Hepatocyte (in vitro differentiated cells): ENCODE data around the gene GLCE. TPM values are rescaled to one million over a fixed set of nuclear protein-coding genes. Genes with fewer than 3 reads are reported as not detected.

Source experiments
- DNase-seq: peaks from one replicate; pipeline ENCODE4 v3.0.0-alpha.2; 2016; ENCODE audit warnings: low spot score
- H2AFZ ChIP-seq: fragments of 200-600 bp; sonication (generic); 2 replicates; pipeline ENCODE4 v1.6.0; 2016; ENCODE audit warnings: antibody characterized with exemption, mild to moderate bottlenecking
- H3K27ac ChIP-seq: fragments of 200-600 bp; sonication (generic); 2 replicates; pipeline ENCODE4 v1.5.1; 2016; ENCODE audit warnings: mild to moderate bottlenecking
- H3K27me3 ChIP-seq: fragments of 200-600 bp; sonication (generic); 2 replicates; pipeline ENCODE4 v1.6.1; 2016
- H3K36me3 ChIP-seq: fragments of 200-600 bp; sonication (generic); replicated peaks from 2 replicates; pipeline ENCODE4 v1.5.1; 2016; ENCODE audit warnings: low read depth; ENCODE audit not compliant: insufficient read depth
- H3K4me1 ChIP-seq: fragments of 200-600 bp; sonication (generic); 2 replicates; pipeline ENCODE4 v1.5.1; 2016; ENCODE audit warnings: mild to moderate bottlenecking, moderate library complexity; ENCODE audit not compliant: insufficient read depth
- H3K4me2 ChIP-seq: fragments of 200-600 bp; sonication (generic); 2 replicates; pipeline ENCODE4 v1.6.0; 2016
- H3K4me3 ChIP-seq: fragments of 200-600 bp; sonication (generic); 2 replicates; pipeline ENCODE4 v1.5.1; 2016; ENCODE audit warnings: mild to moderate bottlenecking
- H3K79me2 ChIP-seq: fragments of 200-600 bp; sonication (generic); 2 replicates; pipeline ENCODE4 v1.6.0; 2017; ENCODE audit warnings: mild to moderate bottlenecking
- H3K9me2 ChIP-seq: fragments of 200-600 bp; sonication (generic); replicated peaks from 2 replicates; pipeline ENCODE4 v1.6.0; 2017; ENCODE audit warnings: mild to moderate bottlenecking; ENCODE audit not compliant: insufficient read depth
- H3K9me3 ChIP-seq: fragments of 200-600 bp; sonication (generic); 2 replicates; pipeline ENCODE4 v1.5.1; 2016; ENCODE audit warnings: low read depth, mild to moderate bottlenecking
- H4K20me1 ChIP-seq: fragments of 200-600 bp; sonication (generic); 2 replicates; pipeline ENCODE4 v1.6.0; 2016; ENCODE audit warnings: mild to moderate bottlenecking; ENCODE audit not compliant: insufficient read depth, poor library complexity, severe bottlenecking
- CTCF ChIP-seq: fragments of 200-600 bp; sonication (generic); IDR thresholded peaks from 2 replicates; pipeline ENCODE4 v1.5.1; 2016; ENCODE audit warnings: antibody characterized with exemption, mild to moderate bottlenecking; ENCODE audit not compliant: poor library complexity
- EZH2 ChIP-seq: fragments of 200-600 bp; sonication (generic); IDR thresholded peaks from 2 replicates; pipeline ENCODE4 v1.6.1; 2016; ENCODE audit warnings: antibody characterized with exemption, mild to moderate bottlenecking, borderline replicate concordance
- EZH2phosphoT487 ChIP-seq: fragments of 200-600 bp; sonication (generic); IDR thresholded peaks from one replicate; pipeline ENCODE4 v1.6.1; 2018; ENCODE audit warnings: antibody characterized with exemption, mild to moderate bottlenecking, low read depth, moderate library complexity; ENCODE audit not compliant: unreplicated experiment, severe bottlenecking
- WGBS: methylation state at CpG from one replicate; pipeline ENCODE4 v1.1.6; 2016; ENCODE audit warnings: low lambda C conversion rate; ENCODE audit errors: missing lambda C conversion rate; 5-methylcytosine and 5-hydroxymethylcytosine counted together
- polyA plus RNA-seq: library from polyadenylated mRNA; unstranded; fragments of >200 nt; fragmentation: Nextera tagmentation; extraction: Ambion mirVana; gene quantifications from 2 replicates; pipeline ENCODE4 v1.2.1, GENCODE V29; 2016
- total RNA-seq: library from RNA; depleted of rRNA; stranded (reverse); fragments of >200 nt; gene quantifications from 2 replicates; pipeline ENCODE4 v1.2.3, GENCODE V29; 2014

GLCE gene
- total and polyA plus RNA-seq, 2 experiments from 2014 or later: 14.4 to 37.9 TPM

GRCh38 chr15:69185216-69185615 lies 24.8 kb downstream of the GLCE start:
- Histone ChIP-seq H3K4me1 (no peaks in the 10 kb centered on the region), H3K36me3 (no peaks in the 10 kb centered on the region), H3K4me3 (no peak overlapping the region), H3K9me3 (no peaks in the 10 kb centered on the region), H3K27me3 (no peaks in the 10 kb centered on the region), H3K4me2 (no peak overlapping the region), H3K79me2 (peaks cover 57% of the 10 kb centered on the region), H2AFZ (no peak overlapping the region), H3K27ac (no peak overlapping the region), H3K9me2 (no peaks in the 10 kb centered on the region), H4K20me1 (peaks cover 2% of the 10 kb centered on the region)
- TF ChIP-seq CTCF: no peak
- no peak for TF ChIP-seq EZH2
- TF ChIP-seq EZH2phosphoT487: no peak
- DNase-seq: no peak
- 97% methylated on average over 1 of the region's 1 CpG for whole genome bisulfite sequencing

- Histone ChIP-seq H3K27me3 (no peaks in the 10 kb centered on the region), H3K4me3 (no peak overlapping the region), H3K27ac (no peak overlapping the region), H3K9me3 (no peaks in the 10 kb centered on the region), H3K4me1 (no peaks in the 10 kb centered on the region), H2AFZ (no peak overlapping the region), H3K9me2 (no peaks in the 10 kb centered on the region), H3K79me2 (peaks cover 55% of the 10 kb centered on the region), H3K36me3 (no peaks in the 10 kb centered on the region), H4K20me1 (no peaks in the 10 kb centered on the region), H3K4me2 (no peak overlapping the region)
- TF ChIP-seq EZH2phosphoT487 (no peak), CTCF (no peak), EZH2 (no peak)
- 98% methylated on average over 3 of the region's 3 CpGs for WGBS
- DNase-seq: no peak
These were observed 25.3 kb downstream of the GLCE start for GRCh38 chr15:69185706-69186105.

- Histone ChIP-seq H3K36me3 (no peaks in the 10 kb centered on the region), H2AFZ (no peak overlapping the region), H3K9me2 (no peaks in the 10 kb centered on the region), H3K4me3 (no peak overlapping the region), H3K4me1 (no peaks in the 10 kb centered on the region), H3K9me3 (no peaks in the 10 kb centered on the region), H3K4me2 (no peak overlapping the region), H3K27me3 (no peaks in the 10 kb centered on the region), H4K20me1 (no peaks in the 10 kb centered on the region), H3K27ac (no peak overlapping the region), H3K79me2 (peaks cover 66% of the 10 kb centered on the region)
- WGBS: 96% methylated on average over 6 of the region's 6 CpGs
- DNase-seq: no peak
- TF ChIP-seq EZH2phosphoT487 (no peak), EZH2 (no peak), CTCF (no peak)
These were observed 28.7 kb downstream of the GLCE start for GRCh38 chr15:69189157-69189556.

GRCh38 chr15:69190091-69190490 lies 29.7 kb downstream of the GLCE start:
- H3K9me2 ChIP-seq: no peaks in the 10 kb centered on the region
- H3K9me3 ChIP-seq: no peaks in the 10 kb centered on the region
- no peak overlapping the region for H3K4me2 ChIP-seq
- H3K27me3 ChIP-seq: no peaks in the 10 kb centered on the region
- H3K4me1 ChIP-seq: peaks cover 8% of the 10 kb centered on the region
- DNase-seq: no peak
- TF ChIP-seq CTCF (no peak), EZH2phosphoT487 (no peak), EZH2 (no peak)
- no peak overlapping the region for H3K4me3 ChIP-seq
- no peaks in the 10 kb centered on the region for H4K20me1 ChIP-seq
- H2AFZ ChIP-seq: no peak overlapping the region
- H3K36me3 ChIP-seq: no peaks in the 10 kb centered on the region
- no peak overlapping the region for H3K27ac ChIP-seq
- H3K79me2 ChIP-seq: peaks cover 57% of the 10 kb centered on the region
